ENCODE measurements around the gene FDXR.

DNA sequence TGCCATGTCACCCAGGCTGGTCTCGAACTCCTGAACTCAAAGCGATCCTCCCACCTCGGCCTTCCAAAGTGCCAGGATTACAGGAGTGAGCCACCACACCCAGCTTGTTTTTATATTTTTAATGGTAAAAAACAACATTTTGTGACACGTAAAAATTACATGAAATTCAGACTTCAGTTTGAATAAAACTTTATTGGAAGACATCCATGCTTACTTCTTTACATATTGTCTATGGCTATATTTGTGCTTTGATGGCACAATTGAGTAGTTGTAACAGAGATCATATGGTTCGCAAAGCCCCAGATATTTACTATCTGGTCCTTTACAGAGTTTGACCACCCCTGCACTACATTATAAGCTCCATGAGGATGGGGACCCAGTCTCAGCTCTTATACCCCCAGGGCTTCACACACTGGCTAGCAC, 1.8 kb upstream of the FDXR start:
- no peak for TF ChIP-seq TAF1 (IDR thresholded peaks at IDR 0.05; ENCODE audit: low read depth, low read length)
- no peak for TF ChIP-seq CEBPB (IDR thresholded peaks at IDR 0.05; ENCODE audit: low read depth, low read length)
- no peak for TF ChIP-seq POLR2A (IDR thresholded peaks at IDR 0.05; ENCODE audit: control extremely low read depth in 1 of 2, low read depth in 2 of 2, low read length in 2 of 2)
- no peak for TF ChIP-seq ZNF274 (IDR thresholded peaks at IDR 0.05; ENCODE audit: borderline replicate concordance, extremely low read depth, low read length)
- TF ChIP-seq BRCA1 (IDR thresholded peaks at IDR 0.05; ENCODE audit: low read depth, low read length): no peak
- TF ChIP-seq BACH1 (IDR thresholded peaks at IDR 0.05; ENCODE audit: low read length): no peak
- TF ChIP-seq SIN3A (conservative IDR thresholded peaks at IDR 0.05 in 1 of 2, IDR thresholded peaks at IDR 0.05 in 1 of 2; ENCODE audit: low read depth in 1 of 2, low read length in 2 of 2): no peak

Measured in H1 (cell line).